CD4-positive, alpha-beta T cell treated with Interleukin-17A for 1 hour (primary cell): ENCODE results near the gene PDYN.

Experiments used
- DNase-seq: peaks from one replicate; pipeline ENCODE4 v3.0.0-alpha.2; 2020

Gene PDYN

DNA sequence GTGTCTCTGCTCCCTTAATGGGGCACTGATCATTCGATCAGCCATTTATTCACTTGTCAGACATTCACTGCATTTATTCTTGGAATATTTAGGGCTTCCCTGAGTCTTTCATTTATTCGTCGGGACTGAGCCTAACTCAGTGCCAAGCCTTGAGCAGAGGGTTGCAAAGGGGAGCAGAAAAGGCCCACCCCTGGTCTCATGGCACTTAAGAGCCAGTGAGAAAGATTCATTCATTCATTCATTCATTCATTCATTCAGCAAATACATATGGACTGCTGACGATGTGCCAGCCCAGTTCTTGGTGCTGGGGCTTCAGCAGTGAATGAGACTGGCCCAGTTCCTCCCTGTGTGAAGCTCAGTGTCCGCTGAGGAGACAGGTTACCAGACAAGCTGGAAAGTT, 62.0 kb downstream of the PDYN start:
- no peak for DNase-seq

DNA sequence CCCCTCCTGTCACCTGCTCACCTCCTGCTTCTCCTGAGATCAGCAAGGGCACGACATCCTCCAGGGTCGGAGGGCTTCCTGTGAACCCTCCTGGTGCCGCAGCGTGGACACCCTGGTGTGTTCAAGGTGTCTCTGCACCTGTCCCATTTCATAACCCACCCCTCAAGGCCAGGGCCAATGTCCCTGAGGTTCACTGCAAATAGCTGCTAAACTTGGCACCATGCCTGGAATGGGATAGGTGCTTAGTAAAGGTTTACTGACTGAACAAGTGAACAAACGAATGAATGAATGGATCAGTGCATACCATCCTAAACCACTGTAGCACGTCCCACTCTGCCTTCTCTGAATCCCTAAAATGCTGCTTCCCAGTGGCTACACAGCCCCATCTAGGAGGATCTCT, 63.7 kb downstream of the PDYN start:
- DNase-seq: no peak

DNA sequence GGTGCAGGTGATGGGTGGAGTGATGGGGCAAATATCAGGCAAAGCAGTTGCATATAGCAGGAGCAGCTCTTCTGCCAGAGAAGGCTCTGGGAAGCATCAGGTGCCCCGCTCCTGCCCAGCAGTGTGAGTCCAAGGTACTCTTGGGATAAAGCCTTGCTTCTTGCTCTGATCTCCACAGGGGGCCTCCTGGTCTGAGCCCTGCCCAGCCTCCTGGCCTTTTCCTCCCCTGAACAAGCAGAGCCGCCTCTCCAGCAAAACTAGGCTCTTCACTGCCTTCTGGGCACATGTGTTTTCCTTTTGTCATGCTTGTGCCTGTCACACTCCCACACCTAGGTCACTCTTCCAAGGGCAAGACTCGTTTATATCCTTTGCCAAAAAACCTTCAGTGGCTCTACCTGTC, 64.4 kb downstream of the PDYN start:
- DNase-seq: no peak

DNA sequence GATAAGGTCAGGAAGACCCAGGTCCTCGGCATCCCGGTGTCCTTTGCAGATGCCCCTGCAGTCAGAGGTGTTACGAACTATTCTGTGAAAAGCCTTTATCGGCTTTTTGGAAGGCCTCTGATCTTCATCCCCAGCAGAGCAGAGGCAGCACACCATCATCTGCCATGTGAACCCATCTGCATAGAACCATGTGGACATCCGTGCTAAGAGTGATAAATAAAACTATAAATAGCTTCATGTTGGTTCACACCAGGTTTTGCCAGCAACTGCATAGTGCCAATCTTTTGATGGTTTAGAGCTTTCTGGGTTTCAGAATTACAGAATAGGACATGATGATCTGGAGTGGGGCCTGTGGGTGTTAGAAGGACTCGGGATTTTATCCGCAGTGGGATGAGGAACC, 65.1 kb downstream of the PDYN start:
- DNase-seq: no peak
